Fibroblast of villous mesenchyme (primary cell): Measurements from ENCODE around the gene DONSON. TPM values are rescaled to one million over a fixed set of nuclear protein-coding genes. Genes with fewer than 3 reads are reported as not detected.

Experiments
- DNase-seq: peaks from one replicate; pipeline ENCODE4 v3.0.0-alpha.2; 2010; ENCODE audit warnings: low read depth
- H3K4me3 ChIP-seq: 2 replicates; pipeline ENCODE4 v1.5.1; 2011; ENCODE audit warnings: low read depth, mild to moderate bottlenecking, low read length
- CTCF ChIP-seq: IDR thresholded peaks from 2 replicates; pipeline ENCODE4 v1.5.1; 2012; ENCODE audit warnings: low read depth, mild to moderate bottlenecking, low read length; ENCODE audit not compliant: insufficient read depth
- total RNA-seq: library from RNA; depleted of rRNA; stranded (reverse); fragments of >200 nt; gene quantifications from 2 replicates; pipeline ENCODE4 v1.2.3, GENCODE V29; 2012

The DONSON gene
- total RNA-seq, 1 donor: 38.0 TPM

GRCh38 chr21:33562389-33562788 is 26.1 kb downstream of the DONSON start:
- no peak for DNase-seq
- no peak overlapping the region for H3K4me3 ChIP-seq
- TF ChIP-seq CTCF: no peak

DNA sequence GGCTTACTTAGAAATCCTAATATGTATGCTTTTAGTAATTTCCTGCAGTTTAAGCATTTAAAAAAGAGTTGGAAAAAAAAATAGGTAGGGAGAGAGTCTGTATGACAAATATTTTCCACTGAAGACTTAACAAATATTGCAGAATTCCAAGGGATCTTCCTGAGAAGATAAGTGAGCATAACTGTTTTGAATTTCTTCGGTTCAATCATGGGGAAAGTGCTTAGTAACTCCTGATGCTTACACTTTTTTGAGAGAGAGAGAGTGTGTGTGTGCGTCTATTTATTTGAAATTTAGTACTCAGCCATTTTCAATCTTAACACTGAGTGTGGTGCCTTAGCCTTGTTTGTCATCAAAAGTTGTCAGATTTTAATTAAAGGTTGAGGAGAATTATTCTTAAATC is 27.1 kb downstream of the DONSON start:
- no peak overlapping the region for H3K4me3 ChIP-seq
- TF ChIP-seq CTCF: no peak
- DNase-seq: no peak

GRCh38 chr21:33560965-33561364 is 27.5 kb downstream of the DONSON start:
- no peak for DNase-seq
- H3K4me3 ChIP-seq: no peak overlapping the region
- no peak for TF ChIP-seq CTCF

DNA sequence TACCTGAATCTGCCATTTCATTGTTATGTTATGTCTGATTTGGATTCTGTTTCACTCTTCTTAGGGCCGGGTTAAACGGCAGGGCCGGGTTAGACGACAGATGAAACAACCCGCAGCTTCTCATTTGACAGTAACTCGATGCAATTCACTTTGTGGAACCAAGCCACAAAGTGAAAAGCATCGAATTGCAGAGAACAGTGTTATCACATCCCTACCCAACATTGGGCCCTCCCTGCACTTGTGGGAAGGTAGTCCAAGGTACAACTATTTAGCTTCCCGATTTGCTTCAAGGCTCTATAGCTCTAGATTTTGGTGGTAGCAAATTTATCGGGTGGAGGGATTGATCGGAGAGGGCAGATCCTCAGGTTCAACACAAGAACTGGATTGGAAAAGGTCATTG is 28.7 kb downstream of the DONSON start:
- TF ChIP-seq CTCF: no peak
- no peak for DNase-seq
- no peak overlapping the region for H3K4me3 ChIP-seq

DNA sequence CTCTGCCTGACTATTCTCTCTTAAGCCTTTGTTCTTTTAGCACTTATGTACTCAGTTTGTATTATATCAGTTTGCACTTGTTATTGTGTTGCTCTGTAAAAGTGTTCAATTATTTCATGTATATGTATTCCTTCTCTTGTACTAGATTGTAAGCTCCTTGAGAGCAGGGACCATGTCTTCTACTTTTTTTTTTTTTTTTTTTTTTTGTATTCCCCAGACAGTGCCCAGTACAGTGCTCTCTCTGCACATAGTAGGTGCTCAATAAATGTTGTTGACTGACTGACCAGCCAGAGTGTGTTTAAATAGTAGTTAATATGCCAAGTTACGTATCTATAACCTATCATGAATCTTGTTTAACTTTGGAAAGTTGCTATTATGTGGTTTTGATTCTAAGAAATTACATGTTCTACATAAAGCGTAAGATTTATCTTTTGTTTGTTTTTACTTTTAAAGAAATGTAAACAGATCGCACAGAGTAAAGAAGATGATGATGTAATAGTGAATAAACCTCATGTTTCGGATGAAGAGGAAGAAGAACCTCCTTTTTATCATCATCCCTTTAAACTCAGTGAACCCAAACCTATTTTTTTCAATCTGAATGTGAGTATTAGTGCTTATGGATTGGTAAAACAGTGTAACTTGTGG is 29.6 kb downstream of the DONSON start:
- no peak for TF ChIP-seq CTCF
- peak; percentile 68 for DNase-seq

GRCh38 chr21:33557447-33557846 is 31.0 kb downstream of the DONSON start:
- DNase-seq: no peak
- H3K4me3 ChIP-seq: no peak overlapping the region
- TF ChIP-seq CTCF: no peak

More for the DNA sequence above, 29.6 kb downstream of the DONSON start:
- H3K4me3 ChIP-seq: no peak overlapping the region

DNA sequence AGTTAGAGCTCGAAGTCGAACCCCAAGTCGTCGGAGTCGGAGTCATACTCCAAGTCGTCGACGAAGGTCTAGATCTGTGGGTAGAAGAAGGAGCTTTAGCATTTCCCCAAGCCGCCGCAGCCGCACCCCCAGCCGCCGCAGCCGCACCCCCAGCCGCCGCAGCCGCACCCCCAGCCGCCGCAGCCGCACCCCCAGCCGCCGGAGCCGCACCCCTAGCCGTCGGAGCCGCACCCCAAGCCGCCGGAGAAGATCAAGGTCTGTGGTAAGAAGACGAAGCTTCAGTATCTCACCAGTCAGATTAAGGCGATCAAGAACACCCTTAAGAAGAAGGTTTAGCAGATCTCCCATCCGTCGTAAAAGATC is 33.5 kb downstream of the DONSON start:
- H3K4me3 ChIP-seq: no peak overlapping the region
- DNase-seq: no peak
- TF ChIP-seq CTCF: no peak
